ENCODE measurements around the gene UBTD1. TPM values are rescaled to one million over a fixed set of nuclear protein-coding genes. Genes with fewer than 3 reads are reported as not detected.

UBTD1 gene
- total RNA-seq, 2 donors from 2014 or later: 1.7 to 2.1 TPM

- Mint-ChIP-seq H3K27ac (no peak overlapping the region), H3K27me3 (no peaks in the 10 kb centered on the region), H3K9me3 (no peaks in the 10 kb centered on the region), H3K4me3 (no peak overlapping the region), H3K36me3 (ENCODE audit: low read depth) (no peaks in the 10 kb centered on the region), H3K4me1 (no peaks in the 10 kb centered on the region)
- ATAC-seq (replicated peaks): no peak
These were observed 99.9 kb downstream of the UBTD1 start for GRCh38 chr10:97598407-97599271.

DNA sequence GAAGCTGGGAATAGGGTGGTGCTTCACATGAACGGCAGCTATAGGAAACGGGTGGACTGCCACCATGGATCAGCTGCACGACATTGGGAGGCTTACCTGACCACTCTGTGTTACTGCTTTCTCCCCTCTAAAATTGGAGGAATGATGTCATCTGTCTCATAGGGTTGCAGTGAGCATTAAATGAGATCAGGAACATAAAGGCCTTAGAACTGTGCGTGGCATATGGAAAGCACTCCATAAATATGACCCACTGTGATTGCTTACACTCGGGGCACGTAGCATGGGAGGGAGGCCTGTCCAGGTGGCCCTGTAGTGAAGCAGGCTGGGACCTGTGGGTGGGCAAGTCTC lies 100.5 kb downstream of the UBTD1 start:
- Mint-ChIP-seq H3K27ac (no peak overlapping the region), H3K4me1 (no peaks in the 10 kb centered on the region), H3K36me3 (ENCODE audit: low read depth) (no peaks in the 10 kb centered on the region), H3K27me3 (no peaks in the 10 kb centered on the region), H3K4me3 (no peak overlapping the region), H3K9me3 (no peaks in the 10 kb centered on the region)
- no peak for ATAC-seq (replicated peaks)

- Mint-ChIP-seq H3K4me3 (no peak overlapping the region), H3K27ac (no peak overlapping the region), H3K4me1 (no peaks in the 10 kb centered on the region), H3K36me3 (ENCODE audit: low read depth) (no peaks in the 10 kb centered on the region), H3K27me3 (no peaks in the 10 kb centered on the region), H3K9me3 (no peaks in the 10 kb centered on the region)
- no peak for ATAC-seq (replicated peaks)
These were observed 101.9 kb downstream of the UBTD1 start for GRCh38 chr10:97600616-97601015.

- H3K4me1 Mint-ChIP-seq: no peaks in the 10 kb centered on the region
- H3K27me3 Mint-ChIP-seq: no peaks in the 10 kb centered on the region
- ATAC-seq (replicated peaks): no peak
- no peak overlapping the region for H3K4me3 Mint-ChIP-seq
- no peaks in the 10 kb centered on the region for H3K36me3 Mint-ChIP-seq (ENCODE audit: low read depth)
- H3K27ac Mint-ChIP-seq: no peak overlapping the region
- H3K9me3 Mint-ChIP-seq: no peaks in the 10 kb centered on the region
These were observed 102.8 kb downstream of the UBTD1 start for GRCh38 chr10:97601268-97602215.

DNA sequence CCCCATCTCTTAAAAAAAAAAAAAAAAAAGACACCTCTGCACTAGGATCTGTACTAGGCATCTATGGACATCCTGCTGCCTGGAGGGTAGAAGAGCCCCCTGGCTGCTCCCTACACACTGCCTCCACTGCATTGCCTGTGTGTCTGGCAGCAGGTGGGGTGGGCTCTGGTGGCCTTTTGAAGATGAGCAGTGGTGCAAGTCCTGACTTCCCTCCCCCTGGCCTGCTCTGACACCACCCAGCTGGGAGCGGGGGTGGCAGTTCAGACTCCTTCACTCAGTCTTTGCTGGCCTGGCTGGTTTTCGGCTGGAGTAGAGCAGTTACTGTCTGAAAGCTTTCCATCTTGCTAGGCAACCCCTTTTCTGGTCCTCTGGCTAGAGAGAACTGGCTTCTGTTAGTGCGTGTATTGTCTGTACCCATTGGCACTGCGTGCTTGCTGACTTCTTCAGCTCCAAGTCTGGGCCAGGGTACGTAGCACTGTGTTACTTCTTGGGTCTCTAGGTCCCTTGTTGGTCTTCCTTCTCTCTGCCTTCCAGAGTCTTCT lies 108.4 kb downstream of the UBTD1 start:
- H3K27me3 Mint-ChIP-seq: no peaks in the 10 kb centered on the region
- H3K27ac Mint-ChIP-seq: no peak overlapping the region
- no peak overlapping the region for H3K4me3 Mint-ChIP-seq
- ATAC-seq (replicated peaks): no peak
- H3K9me3 Mint-ChIP-seq: no peaks in the 10 kb centered on the region
- H3K36me3 Mint-ChIP-seq (ENCODE audit: low read depth): no peaks in the 10 kb centered on the region
- H3K4me1 Mint-ChIP-seq: no peaks in the 10 kb centered on the region

GRCh38 chr10:97608991-97609561 lies 110.4 kb downstream of the UBTD1 start:
- no peaks in the 10 kb centered on the region for H3K4me1 Mint-ChIP-seq
- ATAC-seq (replicated peaks): no peak
- H3K9me3 Mint-ChIP-seq: no peaks in the 10 kb centered on the region
- no peak overlapping the region for H3K4me3 Mint-ChIP-seq
- H3K36me3 Mint-ChIP-seq (ENCODE audit: low read depth): no peaks in the 10 kb centered on the region
- no peak overlapping the region for H3K27ac Mint-ChIP-seq
- H3K27me3 Mint-ChIP-seq: no peaks in the 10 kb centered on the region

DNA sequence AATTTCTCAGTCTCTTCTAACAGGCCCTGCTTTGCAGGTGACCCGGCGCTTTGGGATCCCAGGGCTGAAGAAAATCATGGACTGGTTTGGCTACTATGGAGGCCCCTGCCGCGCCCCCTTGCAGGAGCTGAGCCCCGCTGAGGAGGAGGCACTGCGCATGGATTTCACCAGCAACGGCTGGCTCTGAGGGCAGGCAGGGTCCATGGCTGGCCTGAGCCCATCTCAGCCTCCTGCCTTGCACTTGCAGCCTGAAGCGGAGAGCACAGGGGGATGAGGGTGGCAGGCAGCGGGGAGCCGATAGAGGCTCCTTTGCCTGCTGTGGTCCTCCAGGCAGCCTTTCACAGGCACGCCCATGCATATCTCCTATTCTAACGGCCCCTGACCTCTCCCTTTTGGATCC lies 112.7 kb downstream of the UBTD1 start:
- H3K9me3 Mint-ChIP-seq: no peaks in the 10 kb centered on the region
- no peaks in the 10 kb centered on the region for H3K36me3 Mint-ChIP-seq (ENCODE audit: low read depth)
- no peaks in the 10 kb centered on the region for H3K4me1 Mint-ChIP-seq
- no peaks in the 10 kb centered on the region for H3K27me3 Mint-ChIP-seq
- no peak overlapping the region for H3K27ac Mint-ChIP-seq
- H3K4me3 Mint-ChIP-seq: no peak overlapping the region
- ATAC-seq (replicated peaks): no peak

- ATAC-seq (replicated peaks): peak; percentile 61
- Mint-ChIP-seq H3K4me1 (no peaks in the 10 kb centered on the region), H3K27ac (no peak overlapping the region), H3K9me3 (no peaks in the 10 kb centered on the region), H3K36me3 (ENCODE audit: low read depth) (no peaks in the 10 kb centered on the region), H3K27me3 (no peaks in the 10 kb centered on the region), H3K4me3 (no peak overlapping the region)
These were observed 113.7 kb downstream of the UBTD1 start for GRCh38 chr10:97612386-97612785.

DNA sequence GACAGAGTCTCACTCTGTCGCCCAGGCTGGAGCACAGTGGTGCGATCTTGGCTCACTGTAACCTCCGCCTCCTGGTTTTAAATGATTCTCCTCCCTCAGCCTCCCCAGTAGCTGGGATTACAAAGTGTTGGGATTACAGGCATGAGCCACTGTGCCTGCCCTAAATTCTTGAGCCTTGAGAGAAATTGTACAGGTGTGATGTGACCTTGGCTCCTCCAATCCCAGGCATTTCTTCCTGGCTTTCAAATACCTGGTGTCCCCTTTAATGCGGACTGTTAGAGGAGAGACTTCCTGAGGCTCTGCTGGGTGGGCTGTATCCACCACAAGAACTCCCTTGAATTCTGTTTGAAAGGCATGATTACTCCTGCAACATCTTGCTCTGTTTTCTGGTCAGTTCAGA lies 119.6 kb downstream of the UBTD1 start:
- H3K9me3 Mint-ChIP-seq: no peaks in the 10 kb centered on the region
- H3K27me3 Mint-ChIP-seq: no peaks in the 10 kb centered on the region
- H3K4me1 Mint-ChIP-seq: no peaks in the 10 kb centered on the region
- no peak overlapping the region for H3K27ac Mint-ChIP-seq
- no peak for ATAC-seq (replicated peaks)
- no peak overlapping the region for H3K4me3 Mint-ChIP-seq
- H3K36me3 Mint-ChIP-seq (ENCODE audit: low read depth): no peaks in the 10 kb centered on the region

- H3K36me3 Mint-ChIP-seq (ENCODE audit: low read depth): no peaks in the 10 kb centered on the region
- no peaks in the 10 kb centered on the region for H3K27me3 Mint-ChIP-seq
- no peaks in the 10 kb centered on the region for H3K4me1 Mint-ChIP-seq
- H3K4me3 Mint-ChIP-seq: no peak overlapping the region
- no peak overlapping the region for H3K27ac Mint-ChIP-seq
- H3K9me3 Mint-ChIP-seq: no peaks in the 10 kb centered on the region
- no peak for ATAC-seq (replicated peaks)
These were observed 120.0 kb downstream of the UBTD1 start for GRCh38 chr10:97618733-97619132.

Other genes with a start within 250 kb of the UBTD1 start
- 10 to 100 TPM; 44.6 to 46.4 TPM for gene ARHGAP19, start 206.3 kb upstream of the UBTD1 start, total RNA-seq
- 1 to 10 TPM; 1.5 to 3.7 TPM for gene FRAT1, start 179.7 kb upstream of the UBTD1 start, total RNA-seq
- 1 to 10 TPM; 4.7 to 9.7 TPM for gene FRAT2, start 164.2 kb upstream of the UBTD1 start, total RNA-seq
- gene RRP12, start 97.6 kb upstream of the UBTD1 start, total RNA-seq: 10 to 100 TPM; 29.6 to 61.9 TPM
- 1,000 to 10,000 TPM; 1,094 to 1,221 TPM for gene PGAM1, start 72.7 kb upstream of the UBTD1 start, total RNA-seq
- 10 to 100 TPM; 49.7 to 54.2 TPM for gene EXOSC1, start 52.9 kb upstream of the UBTD1 start, total RNA-seq
- gene ZDHHC16, start 52.7 kb upstream of the UBTD1 start, total RNA-seq: 10 to 100 TPM; 49.2 to 65.8 TPM
- 10 to 100 TPM; 89.3 to 90.5 TPM for gene MMS19, start 502 bp upstream of the UBTD1 start, total RNA-seq
- not detected for gene ANKRD2, start 73.9 kb downstream of the UBTD1 start, total RNA-seq
- gene HOGA1, start 85.5 kb downstream of the UBTD1 start, total RNA-seq: not detected
- not detected for gene C10orf62, start 90.8 kb downstream of the UBTD1 start, total RNA-seq
- gene MORN4, start 134.6 kb downstream of the UBTD1 start, total RNA-seq: 1 to 10 TPM in 1 of 2 donors, under 1 TPM in 1; 0.79 to 2.4 TPM
- gene PI4K2A, start 141.7 kb downstream of the UBTD1 start, total RNA-seq: 10 to 100 TPM in 1 of 2 donors, 1 to 10 TPM in 1; 6.6 to 12.4 TPM
- 1 to 10 TPM; 1.5 to 1.9 TPM for gene AVPI1, start 188.3 kb downstream of the UBTD1 start, total RNA-seq
- gene MARVELD1, start 214.8 kb downstream of the UBTD1 start, total RNA-seq: 1 to 10 TPM; 2.0 TPM
- 10 to 100 TPM; 31.1 to 36.8 TPM for gene ZFYVE27, start 238.2 kb downstream of the UBTD1 start, total RNA-seq

All from activated T-helper 17 cell treated with anti-CD3 and anti-CD28 coated beads, Interleukin-2, amount 50 U/mL, for 72 hours (primary cell).